Stimulated activated CD4-positive, alpha-beta T cell treated with anti-CD3 and anti-CD28 coated beads, Interleukin-2, amount 100 ng/mL, for 4 hours (primary cell): ENCODE measurements around the gene HABP2.

Source experiments
- DNase-seq: peaks from one replicate; pipeline ENCODE4 v3.0.0-alpha.2; 2020; ENCODE audit warnings: low read depth

Gene HABP2

GRCh38 chr10:113527211-113527906 lies 25.5 kb upstream of the HABP2 start:
- DNase-seq = no peak

- no peak for DNase-seq
These were observed 24.0 kb upstream of the HABP2 start for GRCh38 chr10:113528876-113529275.

- no peak for DNase-seq
These were observed 23.3 kb upstream of the HABP2 start for GRCh38 chr10:113529575-113529974.

GRCh38 chr10:113530476-113530875 lies 22.4 kb upstream of the HABP2 start:
- DNase-seq = no peak

GRCh38 chr10:113532724-113533123 lies 20.1 kb upstream of the HABP2 start:
- no peak for DNase-seq

GRCh38 chr10:113533801-113534200 lies 19.1 kb upstream of the HABP2 start:
- no peak for DNase-seq

- no peak for DNase-seq
These were observed 18.4 kb upstream of the HABP2 start for GRCh38 chr10:113534423-113534822.

GRCh38 chr10:113537672-113538071 lies 15.2 kb upstream of the HABP2 start:
- no peak for DNase-seq

- DNase-seq = no peak
These were observed 14.7 kb upstream of the HABP2 start for GRCh38 chr10:113538151-113538550.

- no peak for DNase-seq
These were observed 13.1 kb upstream of the HABP2 start for GRCh38 chr10:113539789-113540188.

GRCh38 chr10:113540845-113541548 lies 11.9 kb upstream of the HABP2 start:
- DNase-seq = no peak

- no peak for DNase-seq
These were observed 11.3 kb upstream of the HABP2 start for GRCh38 chr10:113541549-113541927.

GRCh38 chr10:113543107-113543955 lies 9.5 kb upstream of the HABP2 start:
- no peak for DNase-seq

- no peak for DNase-seq
These were observed 8.5 kb upstream of the HABP2 start for GRCh38 chr10:113544392-113544791.

GRCh38 chr10:113547426-113547825 lies 5.4 kb upstream of the HABP2 start:
- DNase-seq = no peak

- no peak for DNase-seq
These were observed 3.0 kb upstream of the HABP2 start for GRCh38 chr10:113549856-113550255.

GRCh38 chr10:113550365-113550764 lies 2.5 kb upstream of the HABP2 start:
- no peak for DNase-seq

- DNase-seq = no peak
These were observed 839 bp upstream of the HABP2 start for GRCh38 chr10:113552014-113552413.

- no peak for DNase-seq
These were observed 296 bp downstream of the HABP2 start for GRCh38 chr10:113553149-113553548.

- no peak for DNase-seq
These were observed 1.4 kb downstream of the HABP2 start for GRCh38 chr10:113554214-113554613.

GRCh38 chr10:113555245-113555644 lies 2.4 kb downstream of the HABP2 start:
- DNase-seq = no peak

- DNase-seq = no peak
These were observed 2.9 kb downstream of the HABP2 start for GRCh38 chr10:113555751-113556150.

GRCh38 chr10:113557424-113557862 lies 4.6 kb downstream of the HABP2 start:
- DNase-seq = no peak
